HG03342 (cell line): ENCODE data around the gene FIBP.
A peak's percentile ranks its signal among the peaks of the same experiment; 100 is the strongest.

ENCODE experiments used
- ATAC-seq: cut with Tn5 transposase; IDR thresholded peaks from one replicate; pipeline ENCODE4 v1.9.1; 2021; ENCODE audit warnings: mild to moderate bottlenecking, moderate library complexity; ENCODE audit not compliant: unreplicated experiment

FIBP gene

DNA sequence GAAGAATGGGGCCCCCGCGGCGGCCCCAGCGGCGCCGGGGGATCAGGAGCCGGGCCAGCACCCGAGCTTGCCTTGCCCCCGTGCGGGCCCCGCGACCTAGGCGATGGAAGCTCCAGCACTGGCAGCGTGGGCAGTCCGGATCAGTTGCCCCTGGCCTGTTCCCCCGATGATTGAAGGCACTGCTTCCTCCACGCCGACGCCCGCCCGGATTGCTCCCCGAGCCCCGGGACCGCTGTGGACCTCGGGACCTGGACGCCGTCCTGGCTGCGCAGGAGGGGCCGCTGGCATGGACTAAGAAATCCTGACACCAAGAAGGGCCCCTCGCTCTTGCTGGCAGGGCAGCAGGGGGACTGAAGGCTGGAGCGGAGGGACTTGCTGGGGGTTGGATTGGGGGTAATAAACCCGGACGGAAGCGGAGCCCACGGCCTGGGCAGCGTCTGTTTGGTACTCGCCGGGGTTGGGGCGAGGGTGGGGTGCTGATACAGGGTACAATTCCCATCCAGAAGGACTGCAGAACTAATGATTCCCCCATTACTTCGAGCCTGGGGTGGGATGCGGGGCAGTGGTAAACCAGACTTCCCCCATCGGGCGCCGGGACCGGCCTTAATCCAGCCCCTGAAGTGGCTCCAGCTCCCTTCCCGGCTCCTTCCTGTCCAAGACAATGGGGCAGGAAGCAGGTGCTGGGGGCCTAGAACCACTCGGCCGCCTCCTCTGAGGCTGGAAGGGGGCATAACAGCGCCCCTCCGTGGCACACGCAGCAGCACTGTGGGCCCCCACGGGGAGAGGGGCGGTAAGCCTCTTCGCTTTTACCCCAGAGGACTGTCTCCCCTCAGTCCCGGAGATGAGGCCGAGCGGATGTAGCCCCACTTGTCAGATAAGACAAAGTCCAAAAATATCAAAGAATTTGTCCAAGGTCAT, 3.2 kb upstream of the FIBP start:
- no peak for ATAC-seq

DNA sequence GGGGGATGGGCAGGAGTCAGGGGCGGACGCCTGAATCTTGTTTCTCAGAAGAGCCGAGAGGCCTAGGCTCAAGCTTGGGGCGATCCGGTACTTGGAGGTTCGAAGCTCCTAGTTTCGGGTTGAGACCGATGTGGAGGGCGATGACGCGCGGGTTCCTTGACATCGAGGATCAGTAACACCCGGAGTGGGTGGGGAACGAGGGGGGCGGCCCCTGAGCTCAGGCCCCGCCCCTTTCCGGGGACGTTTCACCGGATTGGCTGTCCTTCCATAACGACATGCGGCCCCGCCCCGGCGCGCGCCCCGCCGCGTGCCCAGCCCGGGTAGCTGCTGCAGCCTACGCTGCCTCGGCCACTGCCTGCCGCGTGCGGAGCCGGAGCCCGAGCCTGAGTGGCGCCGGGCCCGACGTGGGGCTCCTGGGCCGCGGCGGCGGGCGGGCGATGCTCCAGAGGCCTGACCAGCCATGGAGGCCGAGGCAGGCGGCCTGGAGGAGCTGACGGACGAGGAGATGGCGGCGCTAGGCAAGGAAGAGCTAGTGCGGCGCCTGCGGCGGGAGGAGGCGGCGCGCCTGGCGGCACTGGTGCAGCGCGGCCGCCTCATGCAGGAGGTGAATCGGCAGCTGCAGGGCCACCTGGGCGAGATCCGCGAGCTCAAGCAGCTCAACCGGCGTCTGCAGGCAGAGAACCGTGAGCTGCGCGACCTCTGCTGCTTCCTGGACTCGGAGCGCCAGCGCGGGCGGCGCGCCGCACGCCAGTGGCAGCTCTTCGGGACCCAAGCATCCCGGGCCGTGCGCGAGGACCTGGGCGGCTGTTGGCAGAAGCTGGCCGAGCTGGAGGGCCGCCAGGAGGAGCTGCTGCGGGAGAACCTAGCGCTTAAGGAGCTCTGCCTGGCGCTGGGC, 2.3 kb upstream of the FIBP start, which contains the start of gene CCDC85B:
TSS of gene CCDC85B (plus strand) at position 350 of the 895 bp plus-strand sequence. CDS start at position 461, 111 bp downstream.
- peak; percentile 54 for ATAC-seq

DNA sequence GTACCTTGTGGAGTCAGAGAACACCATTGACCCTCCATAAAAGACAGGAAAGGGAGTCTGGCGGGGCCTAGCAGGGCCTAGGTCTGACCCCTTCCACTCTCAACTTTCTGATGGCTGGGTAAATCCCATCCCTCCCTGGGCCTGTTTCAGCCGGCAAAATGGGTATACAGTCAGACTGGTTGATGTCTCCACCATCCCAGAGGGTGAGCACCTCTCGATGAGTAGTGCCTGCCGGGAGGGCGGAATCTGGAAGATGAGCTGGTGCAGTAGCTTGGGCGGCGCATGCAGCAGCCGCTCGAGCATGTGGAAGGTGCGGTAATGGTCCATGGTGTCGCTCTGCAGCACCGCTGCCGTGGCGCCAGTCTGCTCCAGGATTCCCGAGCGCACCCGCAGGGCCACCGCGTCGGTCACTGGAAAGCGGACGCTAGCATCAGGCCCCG, 528 bp downstream of the FIBP start:
- ATAC-seq, result no peak

- ATAC-seq, result no peak
Measured at GRCh38 chr11:65886826-65887722, 1.2 kb downstream of the FIBP start.

GRCh38 chr11:65885808-65886536, 2.3 kb downstream of the FIBP start:
- ATAC-seq, result no peak

- no peak for ATAC-seq
Measured at GRCh38 chr11:65885231-65885630, 3.0 kb downstream of the FIBP start.

- ATAC-seq, result no peak
Measured at GRCh38 chr11:65884716-65885092, 3.6 kb downstream of the FIBP start.

- ATAC-seq, result no peak
Measured at GRCh38 chr11:65883786-65884715, 4.2 kb downstream of the FIBP start.

GRCh38 chr11:65883058-65883761, 5.1 kb downstream of the FIBP start:
- ATAC-seq, result no peak

DNA sequence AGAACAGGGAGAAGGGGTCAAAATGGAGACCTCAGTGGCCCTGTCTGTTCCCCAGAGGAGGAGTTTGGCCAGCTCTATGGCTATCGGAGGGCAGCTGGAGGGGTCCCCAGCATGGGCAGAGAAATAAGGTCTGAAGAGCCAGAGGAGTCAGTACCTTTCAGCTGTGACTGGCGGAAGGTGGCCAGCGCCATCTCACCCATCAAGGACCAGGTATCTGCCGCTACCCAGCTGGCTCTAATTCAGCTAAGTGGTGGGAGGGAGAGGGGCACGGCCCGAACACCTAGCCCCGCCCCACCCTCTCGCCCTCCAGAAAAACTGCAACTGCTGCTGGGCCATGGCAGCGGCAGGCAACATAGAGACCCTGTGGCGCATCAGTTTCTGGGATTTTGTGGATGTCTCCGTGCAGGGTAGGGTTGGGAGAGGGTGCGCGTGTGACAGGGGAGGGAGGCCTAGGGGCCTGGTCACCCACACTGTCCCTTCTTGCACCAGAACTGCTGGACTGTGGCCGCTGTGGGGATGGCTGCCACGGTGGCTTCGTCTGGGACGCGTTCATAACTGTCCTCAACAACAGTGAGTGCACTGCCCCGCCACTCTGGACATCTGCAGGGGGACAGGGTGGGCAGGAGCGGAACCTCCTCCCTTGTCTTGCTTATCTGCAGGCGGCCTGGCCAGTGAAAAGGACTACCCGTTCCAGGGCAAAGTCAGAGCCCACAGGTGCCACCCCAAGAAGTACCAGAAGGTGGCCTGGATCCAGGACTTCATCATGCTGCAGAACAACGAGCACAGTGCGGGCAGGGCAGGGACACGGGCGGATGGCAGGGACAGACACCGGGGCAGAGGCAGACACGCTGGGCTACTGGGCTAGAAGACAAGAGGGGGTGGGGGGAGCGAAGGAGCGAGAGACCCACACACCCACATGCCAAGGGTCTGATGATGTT, 5.9 kb downstream of the FIBP start:
- ATAC-seq, result no peak

- ATAC-seq, result no peak
Measured at GRCh38 chr11:65880844-65881421, 7.3 kb downstream of the FIBP start.

DNA sequence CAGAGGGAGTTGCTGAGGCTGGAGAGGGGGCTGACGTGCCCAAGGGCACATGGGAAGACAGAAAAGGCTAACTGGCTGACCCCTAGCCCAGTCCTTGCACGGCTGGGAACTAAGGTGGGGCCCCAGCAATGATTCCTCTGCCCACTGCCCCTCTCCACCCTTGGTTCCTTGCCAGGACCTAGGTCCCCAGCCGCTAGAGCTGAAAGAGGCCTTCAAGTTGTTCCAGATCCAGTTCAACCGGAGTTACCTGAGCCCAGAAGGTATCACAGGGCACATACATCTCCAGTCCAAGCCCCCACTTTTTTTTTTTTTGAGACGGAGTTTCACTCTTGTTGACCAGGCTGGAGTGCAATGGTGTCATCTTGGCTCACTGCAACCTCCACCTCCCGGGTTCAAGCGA, 8.2 kb downstream of the FIBP start:
- no peak for ATAC-seq

- ATAC-seq, result no peak
Measured at GRCh38 chr11:65879617-65880016, 8.7 kb downstream of the FIBP start, which contains the start of gene CTSW. Gene CTSW (plus strand): TSS chr11:65879837. CDS start chr11:65879855, 18 bp downstream.

GRCh38 chr11:65873318-65874156, 14.7 kb downstream of the FIBP start:
- ATAC-seq, result peak; percentile 75

GRCh38 chr11:65872586-65873317, 15.5 kb downstream of the FIBP start, which contains the start of gene EFEMP2:
Gene EFEMP2 (minus strand): TSS chr11:65872800. CDS start chr11:65872354, 446 bp downstream.
- no peak for ATAC-seq
